PC-3 (cell line): ENCODE results near the gene LAMC2.

Experiments
- EZH2 ChIP-seq: fragments of 300-600 bp; sonication (generic); IDR thresholded peaks from one replicate; pipeline ENCODE4 v1.6.1; 2017; ENCODE audit warnings: antibody characterized with exemption, mild to moderate bottlenecking, low read length; ENCODE audit not compliant: unreplicated experiment
- TF ChIP-seq, protein P1 (sequence below): fragments of 300-600 bp; sonication (generic); conservative IDR thresholded peaks from 2 replicates; pipeline ENCODE4 v1.5.1; 2017; ENCODE audit warnings: antibody characterized with exemption, low read depth, mild to moderate bottlenecking, low read length

DNA sequence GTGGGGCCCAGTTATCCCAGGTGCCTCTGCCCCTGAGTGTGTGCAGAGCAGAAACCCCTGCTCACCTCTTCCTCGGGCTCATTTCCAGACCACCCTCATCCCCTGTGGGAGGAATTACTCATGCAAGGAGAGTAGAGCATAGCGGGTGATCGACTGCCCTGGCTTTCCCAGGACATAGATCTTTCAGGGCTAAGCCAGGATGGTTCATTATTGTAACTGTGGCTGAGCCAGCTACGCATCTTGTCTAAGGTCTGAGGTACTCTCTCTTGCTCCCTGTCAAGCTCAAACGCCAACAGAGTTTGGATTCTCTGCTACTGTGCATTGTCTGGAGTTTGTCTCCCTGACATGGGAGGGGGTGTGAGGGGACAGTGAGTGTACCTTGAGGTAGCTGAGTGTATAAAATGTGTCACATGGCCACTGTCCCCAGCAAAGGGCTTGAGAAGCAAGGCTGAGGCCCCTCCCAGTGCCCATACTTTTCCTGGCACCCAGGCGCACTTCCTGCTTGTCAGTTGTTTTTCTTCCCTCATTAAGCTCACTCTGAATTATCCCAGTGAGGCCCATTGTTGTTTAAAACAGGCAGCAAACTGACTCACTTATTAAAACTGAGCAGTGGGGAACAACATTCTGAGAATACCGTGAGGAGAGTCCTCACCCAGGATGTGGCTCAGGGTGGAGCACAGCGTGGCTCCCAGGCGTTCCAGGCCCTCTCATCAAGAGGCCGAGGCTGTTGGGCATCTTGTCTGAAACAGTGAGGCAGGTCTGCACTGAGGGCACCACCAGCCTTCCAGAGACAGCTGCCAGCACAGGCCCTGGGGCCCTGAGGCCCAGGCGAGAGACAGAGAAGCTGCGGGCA is 92.9 kb downstream of the LAMC2 start:
- TF ChIP-seq, protein P1, sequence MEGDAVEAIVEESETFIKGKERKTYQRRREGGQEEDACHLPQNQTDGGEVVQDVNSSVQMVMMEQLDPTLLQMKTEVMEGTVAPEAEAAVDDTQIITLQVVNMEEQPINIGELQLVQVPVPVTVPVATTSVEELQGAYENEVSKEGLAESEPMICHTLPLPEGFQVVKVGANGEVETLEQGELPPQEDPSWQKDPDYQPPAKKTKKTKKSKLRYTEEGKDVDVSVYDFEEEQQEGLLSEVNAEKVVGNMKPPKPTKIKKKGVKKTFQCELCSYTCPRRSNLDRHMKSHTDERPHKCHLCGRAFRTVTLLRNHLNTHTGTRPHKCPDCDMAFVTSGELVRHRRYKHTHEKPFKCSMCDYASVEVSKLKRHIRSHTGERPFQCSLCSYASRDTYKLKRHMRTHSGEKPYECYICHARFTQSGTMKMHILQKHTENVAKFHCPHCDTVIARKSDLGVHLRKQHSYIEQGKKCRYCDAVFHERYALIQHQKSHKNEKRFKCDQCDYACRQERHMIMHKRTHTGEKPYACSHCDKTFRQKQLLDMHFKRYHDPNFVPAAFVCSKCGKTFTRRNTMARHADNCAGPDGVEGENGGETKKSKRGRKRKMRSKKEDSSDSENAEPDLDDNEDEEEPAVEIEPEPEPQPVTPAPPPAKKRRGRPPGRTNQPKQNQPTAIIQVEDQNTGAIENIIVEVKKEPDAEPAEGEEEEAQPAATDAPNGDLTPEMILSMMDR = no peak
- TF ChIP-seq EZH2 = no peak
